H1 (cell line): ENCODE measurements around the gene TERB1. TPM values are rescaled to one million over a fixed set of nuclear protein-coding genes. Genes with fewer than 3 reads are reported as not detected.

Experiments
- CTCF ChIA-PET: fragments of 300-600 bp; sonication (Branson Sonifier 250); formaldehyde crosslinking; loops from one replicate; lab custom pipeline; 2021; ENCODE audit not compliant: partially characterized antibody; lab: Charles Lee
- POLR2A ChIA-PET: fragments of 300-600 bp; sonication (Branson Sonifier 250); formaldehyde crosslinking; loops from one replicate; lab custom pipeline; 2021; ENCODE audit warnings: inconsistent platforms; ENCODE audit not compliant: partially characterized antibody; lab: Charles Lee
- DNase-seq, 2 experiments: peaks; one replicate each; pipeline versions ENCODE4 v3.0.0 to v3.0.0-alpha.2; 2010 to 2022; ENCODE audit warnings: low spot score in 2 of 2, low read depth in 1 of 2, mixed read lengths in 1 of 2
- FAIRE-seq: peaks from 2 replicates; lab custom pipeline; 2011; peaks lifted over from hg19 to GRCh38; lab: Jason Lieb, UNC
- H2AFZ ChIP-seq: 2 replicates; pipeline ENCODE4 v1.8.1; 2012; ENCODE audit warnings: low read length, inconsistent platforms
- H2AK5ac ChIP-seq: 2 replicates; pipeline ENCODE4 v1.6.1; 2013; ENCODE audit warnings: low read depth, low read length
- H2BK120ac ChIP-seq: replicated peaks from 2 replicates; pipeline ENCODE3; 2013; ENCODE audit warnings: low read depth, low read length, inconsistent platforms
- H2BK12ac ChIP-seq: 2 replicates; pipeline ENCODE4 v1.6.1; 2013; ENCODE audit warnings: low read depth, low read length
- H2BK15ac ChIP-seq: 2 replicates; pipeline ENCODE4 v1.6.1; 2013; ENCODE audit warnings: low read length
- H2BK20ac ChIP-seq: 2 replicates; pipeline ENCODE4 v1.6.1; 2013; ENCODE audit warnings: low read length
- H2BK5ac ChIP-seq: 2 replicates; pipeline ENCODE4 v1.6.1; 2013; ENCODE audit warnings: low read depth, low read length
- H3K14ac ChIP-seq: 2 replicates; pipeline ENCODE4 v1.6.1; 2013; ENCODE audit warnings: inconsistent platforms; ENCODE audit not compliant: insufficient read length
- H3K18ac ChIP-seq: 2 replicates; pipeline ENCODE4 v1.6.1; 2013; ENCODE audit warnings: low read length; ENCODE audit errors: extremely low read depth
- H3K23ac ChIP-seq: 2 replicates; pipeline ENCODE4 v1.6.1; 2013; ENCODE audit warnings: inconsistent platforms; ENCODE audit not compliant: insufficient read length
- H3K23me2 ChIP-seq: 2 replicates; pipeline ENCODE4 v1.6.1; 2013; ENCODE audit warnings: low read depth, low read length
- H3K27ac ChIP-seq: 2 replicates; pipeline ENCODE4 v1.6.1; 2011; ENCODE audit warnings: low read depth, low read length, inconsistent platforms
- H3K27me3 ChIP-seq, 4 experiments: replicated peaks in 1 of 4; 1 replicate in 1 of 4; 2 replicates in 3 of 4; pipeline versions ENCODE4 v1.6.1 to v1.8.1; 2011 to 2013; ENCODE audit warnings: low read length in 3 of 4, mild to moderate bottlenecking in 3 of 4, inconsistent platforms in 2 of 4, mixed read lengths in 2 of 4, moderate library complexity in 1 of 4; ENCODE audit not compliant: control insufficient read depth in 3 of 4, insufficient read depth in 3 of 4; ENCODE audit errors: extremely low read depth in 1 of 4
- H3K36me3 ChIP-seq, 4 experiments: 2 replicates each; pipeline versions ENCODE4 v1.6.1 to v1.8.1; 2011 to 2013; ENCODE audit warnings: mild to moderate bottlenecking in 4 of 4, low read length in 3 of 4, moderate library complexity in 2 of 4, control low read depth in 1 of 4, inconsistent platforms in 1 of 4; ENCODE audit not compliant: insufficient read depth in 4 of 4, control insufficient read depth in 2 of 4
- H3K4ac ChIP-seq: replicated peaks from 2 replicates; pipeline ENCODE3; 2013; ENCODE audit warnings: low read length, low read depth, mixed read lengths, inconsistent platforms; ENCODE audit not compliant: insufficient read length
- H3K4me1 ChIP-seq, 4 experiments: replicated peaks in 1 of 4; 1 replicate in 1 of 4; 2 replicates in 3 of 4; pipeline versions ENCODE4 v1.6.1 to v1.8.1; 2011 to 2013; ENCODE audit warnings: low read length in 3 of 4, inconsistent platforms in 2 of 4, mixed read lengths in 1 of 4; ENCODE audit not compliant: insufficient read depth in 4 of 4, control insufficient read depth in 3 of 4
- H3K4me2 ChIP-seq, 2 experiments: 2 replicates each; pipeline versions ENCODE4 v1.6.1 to v1.8.1; 2011 to 2013; ENCODE audit warnings: low read depth in 2 of 2, low read length in 2 of 2, control low read depth in 1 of 2, inconsistent platforms in 1 of 2, mild to moderate bottlenecking in 1 of 2; ENCODE audit not compliant: insufficient read depth in 1 of 2
- H3K4me3 ChIP-seq, 4 experiments: fragments of 200-600, 300-600 bp in 1 of 4; sonication (generic), shearing (Covaris generic), sonication (Bioruptor Twin) in 1 of 4; 2 replicates each; pipeline versions ENCODE4 v1.5.1 to v1.8.1; 2011 to 2016; ENCODE audit warnings: low read length in 4 of 4, low read depth in 3 of 4, control low read depth in 2 of 4, inconsistent platforms in 2 of 4, mild to moderate bottlenecking in 2 of 4, mixed read lengths in 1 of 4, moderate library complexity in 1 of 4; ENCODE audit not compliant: insufficient read depth in 2 of 4; ENCODE audit errors: extremely low read depth in 1 of 4
- H3K56ac ChIP-seq: replicated peaks from 2 replicates; pipeline ENCODE3; 2013; ENCODE audit warnings: low read depth, mild to moderate bottlenecking, mixed read lengths, low read length, inconsistent platforms; ENCODE audit not compliant: insufficient read length
- H3K79me1 ChIP-seq: 2 replicates; pipeline ENCODE4 v1.6.1; 2013; ENCODE audit warnings: low read depth, low read length, control low read depth
- H3K79me2 ChIP-seq, 2 experiments: 2 replicates each; pipeline versions ENCODE4 v1.6.1 to v1.8.1; 2012 to 2013; ENCODE audit warnings: low read length in 2 of 2, mild to moderate bottlenecking in 2 of 2, inconsistent platforms in 1 of 2; ENCODE audit not compliant: insufficient read depth in 2 of 2, control insufficient read depth in 1 of 2
- H3K9ac ChIP-seq, 4 experiments: replicated peaks in 1 of 4; 1 replicate in 1 of 4; 2 replicates in 3 of 4; pipeline versions ENCODE4 v1.6.1 to v1.8.1; 2011 to 2013; ENCODE audit warnings: low read depth in 3 of 4, low read length in 3 of 4, control low read depth in 2 of 4, mild to moderate bottlenecking in 2 of 4, moderate library complexity in 2 of 4, inconsistent platforms in 1 of 4; ENCODE audit errors: extremely low read depth in 1 of 4
- H3K9me3 ChIP-seq, 2 experiments: 2 replicates each; pipeline versions ENCODE4 v1.6.1 to v1.8.1; 2012 to 2013; ENCODE audit warnings: mild to moderate bottlenecking in 2 of 2, moderate library complexity in 2 of 2, control low read depth in 1 of 2, inconsistent platforms in 1 of 2, low read depth in 1 of 2, low read length in 1 of 2, mixed read lengths in 1 of 2; ENCODE audit not compliant: insufficient read depth in 2 of 2
- H4K20me1 ChIP-seq, 2 experiments: replicated peaks in 1 of 2; 2 replicates each; pipeline versions ENCODE3 to v1.8.1; 2011 to 2013; ENCODE audit warnings: inconsistent platforms in 2 of 2, low read length in 2 of 2, mild to moderate bottlenecking in 1 of 2; ENCODE audit not compliant: insufficient read depth in 2 of 2, control insufficient read depth in 1 of 2
- H4K5ac ChIP-seq: 2 replicates; pipeline ENCODE4 v1.6.1; 2013; ENCODE audit warnings: low read length, low read depth, mixed read lengths, inconsistent platforms; ENCODE audit not compliant: insufficient read length
- H4K8ac ChIP-seq: 2 replicates; pipeline ENCODE4 v1.8.0; 2013; ENCODE audit warnings: mild to moderate bottlenecking, moderate library complexity, low read length, inconsistent platforms; ENCODE audit not compliant: insufficient read depth; ENCODE audit errors: extremely low read depth
- H4K91ac ChIP-seq: replicated peaks from 2 replicates; pipeline ENCODE3; 2013; ENCODE audit warnings: low read length, mixed read lengths, inconsistent platforms; ENCODE audit not compliant: insufficient read length
- CTBP2 ChIP-seq: IDR thresholded peaks from 2 replicates; pipeline ENCODE4 v1.7.0; 2011; ENCODE audit warnings: borderline replicate concordance, mild to moderate bottlenecking, moderate library complexity, mixed read lengths, low read length; ENCODE audit not compliant: insufficient read depth, insufficient read length
- EP300 ChIP-seq, 2 experiments: IDR thresholded peaks; 1 replicate in 1 of 2; 2 replicates in 1 of 2; pipeline ENCODE4 v1.6.1; 2011 to 2012; ENCODE audit warnings: low read depth in 2 of 2, low read length in 2 of 2, mild to moderate bottlenecking in 2 of 2, borderline replicate concordance in 1 of 2, inconsistent platforms in 1 of 2, moderate library complexity in 1 of 2
- FOSL1 ChIP-seq: IDR thresholded peaks from 2 replicates; pipeline ENCODE4 v1.6.1; 2011; ENCODE audit warnings: mild to moderate bottlenecking, low read depth, low read length, moderate library complexity; ENCODE audit not compliant: insufficient read depth
- HDAC2 ChIP-seq, 2 experiments: fragments of 300-600 bp in 1 of 2; sonication (generic) in 1 of 2; IDR thresholded peaks; 2 replicates each; pipeline ENCODE4 v1.6.1; 2011 to 2012; ENCODE audit warnings: low read depth in 2 of 2, low read length in 2 of 2, mild to moderate bottlenecking in 2 of 2, moderate library complexity in 2 of 2, borderline replicate concordance in 1 of 2, inconsistent platforms in 1 of 2
- NANOG ChIP-seq: IDR thresholded peaks from 2 replicates; pipeline ENCODE4 v1.6.1; 2011; ENCODE audit warnings: low read length, low read depth, mild to moderate bottlenecking, inconsistent platforms; ENCODE audit not compliant: insufficient read depth, poor library complexity, severe bottlenecking
- PHF8 ChIP-seq: fragments of 200-600 bp; sonication (generic); conservative IDR thresholded peaks from 2 replicates; pipeline ENCODE4 v1.7.1; 2012; ENCODE audit warnings: low read depth, mild to moderate bottlenecking, inconsistent platforms, low read length, moderate library complexity
- POLR2AphosphoS5 ChIP-seq: IDR thresholded peaks from 2 replicates; pipeline ENCODE4 v1.6.1; 2011; ENCODE audit warnings: low read depth, low read length
- SUZ12 ChIP-seq: fragments of 200-600 bp; sonication (generic); IDR thresholded peaks from 2 replicates; pipeline ENCODE4 v1.6.1; 2012; ENCODE audit warnings: mild to moderate bottlenecking, inconsistent platforms, low read length, moderate library complexity, mixed read lengths
- WGBS, 2 experiments: shearing (Covaris generic) in 1 of 2; methylation state at CpG; one replicate each; pipeline versions ENCODE4 v1.1.6 to v1.1.7; 2013 to 2015; ENCODE audit warnings: low lambda C conversion rate in 2 of 2, mixed read lengths in 2 of 2, inconsistent platforms in 1 of 2, low coverage in 1 of 2, missing lambda C conversion rate in 1 of 2; ENCODE audit not compliant: insufficient replicate concordance in 2 of 2, insufficient coverage in 1 of 2, insufficient read length in 1 of 2; ENCODE audit errors: extremely low coverage in 1 of 2, missing lambda C conversion rate in 1 of 2; 5-methylcytosine and 5-hydroxymethylcytosine counted together
- polyA plus RNA-seq, 7 experiments: library from polyadenylated mRNA; depleted of rRNA in 3 of 7; stranded (reverse) in 5 of 7; unstranded in 2 of 7; fragments of >200 nt in 5 of 7; fragments of 200-250 nt in 2 of 7; gene quantifications; 1 replicate in 5 of 7; 2 replicates in 1 of 7; 4 replicates in 1 of 7; pipeline versions ENCODE4 v1.2.1 to v1.2.3, GENCODE V29; 2011 to 2013; ENCODE audit warnings: missing spikeins in 2 of 7, mixed read lengths in 2 of 7
- total RNA-seq: library from RNA; stranded (reverse); fragmentation: NEBNext Ultra II Directional; extraction: Animal tissue kit (Norgen Biotek cat#: 25700); gene quantifications from 2 replicates; pipeline ENCODE4 v1.2.1, GENCODE V29; 2021
- TF ChIP-seq, protein P1 (sequence below): IDR thresholded peaks from 2 replicates; pipeline ENCODE4 v1.6.1; 2012; ENCODE audit warnings: low read length, inconsistent platforms

The TERB1 gene
- total and polyA plus RNA-seq, 2 of the 8 experiments (the other 6 are each of a cell fraction or from before 2014, with no cell fraction given): not detected

DNA sequence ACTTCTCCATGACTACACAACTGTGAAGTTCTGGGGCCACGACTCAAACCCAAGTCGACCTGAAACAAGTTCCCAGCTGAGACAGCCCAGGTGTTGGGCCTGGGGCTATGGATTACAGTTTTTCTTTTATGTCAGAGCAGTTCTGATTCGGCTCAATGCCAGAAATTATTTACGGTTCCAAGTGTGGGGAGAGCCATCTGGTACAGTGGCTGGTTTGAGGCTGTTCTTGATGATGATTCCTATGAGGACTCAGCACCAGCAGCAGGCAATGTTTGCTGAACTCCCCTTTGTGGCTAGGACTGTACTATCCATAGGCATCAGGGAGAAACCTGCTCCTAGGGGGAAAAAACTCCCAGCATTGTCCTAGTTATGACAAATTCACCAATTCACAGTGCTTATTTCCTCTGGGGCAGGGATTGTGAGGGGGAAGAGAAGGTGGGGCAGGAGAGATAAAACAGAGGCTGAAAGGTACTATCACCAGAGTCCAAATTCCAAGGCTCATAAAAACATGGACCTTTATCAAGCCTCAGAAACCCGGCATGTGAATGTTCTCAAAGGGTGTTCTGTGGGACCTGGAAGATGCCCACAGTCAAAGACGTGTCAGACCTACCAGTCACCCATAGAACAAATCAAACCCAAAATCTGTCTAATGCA lies 86.6 kb downstream of the TERB1 start:
- H2BK120ac ChIP-seq: no peak overlapping the region
- H3K9me3 ChIP-seq: no peaks in the 10 kb centered on the region
- no peak overlapping the region for H4K8ac ChIP-seq
- H2AK5ac ChIP-seq: no peak overlapping the region
- H3K9ac ChIP-seq: no peak overlapping the region
- CTCF ChIA-PET: interaction anchor here (1.2 to 4.3 kb wide), 3 partner anchors 10 to 13 kb away, joined by 3 to 35 read pairs (median 9); no protein-coding TSS in a partner anchor
- H3K79me1 ChIP-seq: no peaks in the 10 kb centered on the region
- peaks cover 0 to 6% (median 2%) of the 10 kb centered on the region in 4 experiments; a peak in 3 of 8 replicates for H3K36me3 ChIP-seq
- no peaks in the 10 kb centered on the region for H3K4me1 ChIP-seq
- H3K18ac ChIP-seq: no peak overlapping the region
- H2AFZ ChIP-seq: no peak overlapping the region
- no peak for FAIRE-seq
- H3K4ac ChIP-seq: no peak overlapping the region
- H3K4me3 ChIP-seq: no peak overlapping the region
- no peaks in the 10 kb centered on the region for H3K27me3 ChIP-seq
- no peak overlapping the region for H3K23ac ChIP-seq
- no peak overlapping the region for H4K5ac ChIP-seq
- no peak overlapping the region for H2BK15ac ChIP-seq
- POLR2A ChIA-PET: interaction anchor here (2.7 kb wide), 1 partner anchor 37 kb away, joined by 11 read pairs; the partner anchor contains the start of gene DYNC1LI2
- H2BK12ac ChIP-seq: no peak overlapping the region
- no peak overlapping the region for H3K27ac ChIP-seq
- no peak for DNase-seq
- no peak overlapping the region for H4K91ac ChIP-seq
- peaks cover 2 to 5% of the 10 kb centered on the region in 2 experiments for H4K20me1 ChIP-seq
- no peaks in the 10 kb centered on the region for H3K79me2 ChIP-seq
- 81% methylated on average over 6 of the region's 6 CpGs; no CpG with 5 or more reads in 1 of the 2 experiments for WGBS, 2 experiments
- H3K56ac ChIP-seq: no peak overlapping the region
- H3K14ac ChIP-seq: no peak overlapping the region
- H3K23me2 ChIP-seq: 0 out of 2 replicates have a peak, but pooled peaks cover 2% of the 10 kb centered on the region
- H2BK20ac ChIP-seq: no peak overlapping the region
- no peak overlapping the region for H2BK5ac ChIP-seq
- H3K4me2 ChIP-seq: no peak overlapping the region
- TF ChIP-seq HDAC2 (IDR thresholded peaks at IDR 0.05; ENCODE audit: borderline replicate concordance in 1 of 2, low read depth in 2 of 2, low read length in 2 of 2) (no peak), POLR2AphosphoS5 (no peak), SUZ12 (no peak), FOSL1 (no peak), NANOG (no peak), PHF8 (no peak), CTBP2 (no peak), EP300 (IDR thresholded peaks at IDR 0.05; ENCODE audit: borderline replicate concordance in 1 of 2, low read depth in 2 of 2, low read length in 2 of 2) (no peak)
- TF ChIP-seq, protein P1, sequence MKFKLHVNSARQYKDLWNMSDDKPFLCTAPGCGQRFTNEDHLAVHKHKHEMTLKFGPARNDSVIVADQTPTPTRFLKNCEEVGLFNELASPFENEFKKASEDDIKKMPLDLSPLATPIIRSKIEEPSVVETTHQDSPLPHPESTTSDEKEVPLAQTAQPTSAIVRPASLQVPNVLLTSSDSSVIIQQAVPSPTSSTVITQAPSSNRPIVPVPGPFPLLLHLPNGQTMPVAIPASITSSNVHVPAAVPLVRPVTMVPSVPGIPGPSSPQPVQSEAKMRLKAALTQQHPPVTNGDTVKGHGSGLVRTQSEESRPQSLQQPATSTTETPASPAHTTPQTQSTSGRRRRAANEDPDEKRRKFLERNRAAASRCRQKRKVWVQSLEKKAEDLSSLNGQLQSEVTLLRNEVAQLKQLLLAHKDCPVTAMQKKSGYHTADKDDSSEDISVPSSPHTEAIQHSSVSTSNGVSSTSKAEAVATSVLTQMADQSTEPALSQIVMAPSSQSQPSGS: no peak
